ENCODE data around the gene STYXL1.

STYXL1 gene

GRCh38 chr7:76074972-76075370 lies 27.2 kb upstream of the STYXL1 start:
- TF ChIP-seq YY1 (IDR thresholded peaks at IDR 0.05; ENCODE audit: low read depth) (no peak), TEAD4 (IDR thresholded peaks at IDR 0.05) (no peak), NFIC (IDR thresholded peaks at IDR 0.05) (no peak), CREB1 (IDR thresholded peaks at IDR 0.05; ENCODE audit: low read depth) (no peak), TCF12 (IDR thresholded peaks at IDR 0.05; ENCODE audit: low read depth) (no peak), TAF1 (IDR thresholded peaks at IDR 0.05; ENCODE audit: low read depth) (no peak), FOXM1 (IDR thresholded peaks at IDR 0.05; ENCODE audit: borderline replicate concordance, low read depth) (no peak), RAD21 (IDR thresholded peaks at IDR 0.05; ENCODE audit: low read depth) (no peak)
- TF ChIP-seq, protein P1, sequence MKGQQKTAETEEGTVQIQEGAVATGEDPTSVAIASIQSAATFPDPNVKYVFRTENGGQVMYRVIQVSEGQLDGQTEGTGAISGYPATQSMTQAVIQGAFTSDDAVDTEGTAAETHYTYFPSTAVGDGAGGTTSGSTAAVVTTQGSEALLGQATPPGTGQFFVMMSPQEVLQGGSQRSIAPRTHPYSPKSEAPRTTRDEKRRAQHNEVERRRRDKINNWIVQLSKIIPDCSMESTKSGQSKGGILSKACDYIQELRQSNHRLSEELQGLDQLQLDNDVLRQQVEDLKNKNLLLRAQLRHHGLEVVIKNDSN (IDR thresholded peaks at IDR 0.05): no peak
- TF ChIP-seq, protein P2, sequence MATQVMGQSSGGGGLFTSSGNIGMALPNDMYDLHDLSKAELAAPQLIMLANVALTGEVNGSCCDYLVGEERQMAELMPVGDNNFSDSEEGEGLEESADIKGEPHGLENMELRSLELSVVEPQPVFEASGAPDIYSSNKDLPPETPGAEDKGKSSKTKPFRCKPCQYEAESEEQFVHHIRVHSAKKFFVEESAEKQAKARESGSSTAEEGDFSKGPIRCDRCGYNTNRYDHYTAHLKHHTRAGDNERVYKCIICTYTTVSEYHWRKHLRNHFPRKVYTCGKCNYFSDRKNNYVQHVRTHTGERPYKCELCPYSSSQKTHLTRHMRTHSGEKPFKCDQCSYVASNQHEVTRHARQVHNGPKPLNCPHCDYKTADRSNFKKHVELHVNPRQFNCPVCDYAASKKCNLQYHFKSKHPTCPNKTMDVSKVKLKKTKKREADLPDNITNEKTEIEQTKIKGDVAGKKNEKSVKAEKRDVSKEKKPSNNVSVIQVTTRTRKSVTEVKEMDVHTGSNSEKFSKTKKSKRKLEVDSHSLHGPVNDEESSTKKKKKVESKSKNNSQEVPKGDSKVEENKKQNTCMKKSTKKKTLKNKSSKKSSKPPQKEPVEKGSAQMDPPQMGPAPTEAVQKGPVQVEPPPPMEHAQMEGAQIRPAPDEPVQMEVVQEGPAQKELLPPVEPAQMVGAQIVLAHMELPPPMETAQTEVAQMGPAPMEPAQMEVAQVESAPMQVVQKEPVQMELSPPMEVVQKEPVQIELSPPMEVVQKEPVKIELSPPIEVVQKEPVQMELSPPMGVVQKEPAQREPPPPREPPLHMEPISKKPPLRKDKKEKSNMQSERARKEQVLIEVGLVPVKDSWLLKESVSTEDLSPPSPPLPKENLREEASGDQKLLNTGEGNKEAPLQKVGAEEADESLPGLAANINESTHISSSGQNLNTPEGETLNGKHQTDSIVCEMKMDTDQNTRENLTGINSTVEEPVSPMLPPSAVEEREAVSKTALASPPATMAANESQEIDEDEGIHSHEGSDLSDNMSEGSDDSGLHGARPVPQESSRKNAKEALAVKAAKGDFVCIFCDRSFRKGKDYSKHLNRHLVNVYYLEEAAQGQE (IDR thresholded peaks at IDR 0.05; ENCODE audit: low read depth): no peak

- TF ChIP-seq YY1 (IDR thresholded peaks at IDR 0.05; ENCODE audit: low read depth): no peak
- TF ChIP-seq TAF1 (IDR thresholded peaks at IDR 0.05; ENCODE audit: low read depth): no peak
- TF ChIP-seq TCF12 (IDR thresholded peaks at IDR 0.05; ENCODE audit: low read depth): no peak
- no peak for TF ChIP-seq CEBPB (IDR thresholded peaks at IDR 0.05)
- TF ChIP-seq CREB1 (IDR thresholded peaks at IDR 0.05; ENCODE audit: low read depth): no peak
- no peak for TF ChIP-seq TEAD4 (IDR thresholded peaks at IDR 0.05)
- no peak for TF ChIP-seq EP300 (IDR thresholded peaks at IDR 0.05; ENCODE audit: borderline replicate concordance)
- no peak for TF ChIP-seq RAD21 (IDR thresholded peaks at IDR 0.05; ENCODE audit: low read depth)
- no peak for TF ChIP-seq ZBTB7A (IDR thresholded peaks at IDR 0.05; ENCODE audit: low read depth)
- TF ChIP-seq, protein P2 (IDR thresholded peaks at IDR 0.05; ENCODE audit: low read depth): no peak
- TF ChIP-seq NFIC (IDR thresholded peaks at IDR 0.05): no peak
Measured at GRCh38 chr7:76074306-76074971, 26.6 kb upstream of the STYXL1 start.

DNA sequence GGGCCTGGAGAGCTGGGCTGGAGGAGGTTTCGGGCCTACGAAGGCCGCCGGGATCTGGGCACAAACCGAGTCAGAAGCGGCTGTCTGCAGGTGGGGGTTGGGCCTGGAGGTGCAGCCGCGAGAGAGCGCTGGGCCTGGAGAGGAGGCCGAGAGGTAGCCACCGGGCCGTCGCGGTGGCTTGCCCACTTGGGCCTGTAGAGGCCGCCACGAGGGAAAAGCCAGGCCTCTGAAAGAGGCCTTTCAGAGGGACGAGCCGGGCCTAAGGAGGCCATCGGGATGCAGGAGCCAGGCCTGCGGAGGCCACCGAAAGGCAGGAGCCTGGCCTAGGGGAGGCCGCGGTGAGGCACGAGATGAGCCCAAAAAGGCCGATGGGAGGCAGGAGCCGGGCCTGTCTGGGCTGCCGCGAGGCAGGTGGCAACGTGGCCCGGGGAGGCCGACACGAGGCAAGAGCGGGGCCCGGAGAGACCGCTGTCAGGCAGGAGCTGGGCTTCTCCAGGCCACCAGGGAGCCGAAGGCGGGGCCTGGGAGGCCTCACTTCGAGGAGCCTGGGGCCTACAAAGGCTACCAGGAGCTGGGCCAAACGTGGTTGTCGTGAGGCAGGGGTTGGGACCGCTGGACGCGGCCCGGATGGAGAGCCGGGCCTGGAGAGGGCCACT lies 25.7 kb upstream of the STYXL1 start:
- TF ChIP-seq, protein P2 (IDR thresholded peaks at IDR 0.05; ENCODE audit: low read depth): no peak
- TF ChIP-seq RAD21 (IDR thresholded peaks at IDR 0.05; ENCODE audit: low read depth): no peak
- TF ChIP-seq YY1 (IDR thresholded peaks at IDR 0.05; ENCODE audit: low read depth): no peak
- TF ChIP-seq CREB1 (IDR thresholded peaks at IDR 0.05; ENCODE audit: low read depth): no peak
- TF ChIP-seq, protein P1 (IDR thresholded peaks at IDR 0.05): no peak
- TF ChIP-seq ZBTB7A (IDR thresholded peaks at IDR 0.05; ENCODE audit: low read depth): no peak
- no peak for TF ChIP-seq TAF1 (IDR thresholded peaks at IDR 0.05; ENCODE audit: low read depth)
- TF ChIP-seq CEBPB (IDR thresholded peaks at IDR 0.05): no peak
- TF ChIP-seq TEAD4 (IDR thresholded peaks at IDR 0.05): no peak
- TF ChIP-seq MAX (IDR thresholded peaks at IDR 0.05): no peak
- TF ChIP-seq EP300 (IDR thresholded peaks at IDR 0.05; ENCODE audit: borderline replicate concordance): no peak
- TF ChIP-seq NFIC (IDR thresholded peaks at IDR 0.05): no peak
- TF ChIP-seq EGR1 (IDR thresholded peaks at IDR 0.05): no peak
- TF ChIP-seq FOXM1 (IDR thresholded peaks at IDR 0.05; ENCODE audit: borderline replicate concordance, low read depth): no peak
- no peak for TF ChIP-seq TCF12 (IDR thresholded peaks at IDR 0.05; ENCODE audit: low read depth)
